Type B pancreatic cell (in vitro differentiated cells): ENCODE data around the gene PDE3A. TPM values are rescaled to one million over a fixed set of nuclear protein-coding genes. Genes with fewer than 3 reads are reported as not detected.

ENCODE experiments used
- DNase-seq: peaks from one replicate; pipeline ENCODE4 v3.0.0; 2021; ENCODE audit warnings: mixed read lengths; ENCODE audit not compliant: unreplicated experiment; ENCODE audit errors: extremely low spot score
- H3K27ac Mint-ChIP-seq: 2 replicates; pipeline ENCODE4 v1.8.0; 2021; ENCODE audit warnings: mild to moderate bottlenecking, mixed read lengths
- H3K27me3 Mint-ChIP-seq: 2 replicates; pipeline ENCODE4 v1.8.0; 2021; ENCODE audit warnings: mixed read lengths
- H3K36me3 Mint-ChIP-seq: 2 replicates; pipeline ENCODE4 v1.8.0; 2021; ENCODE audit warnings: mixed read lengths
- H3K4me1 Mint-ChIP-seq: one replicate; pipeline ENCODE4 v1.8.0; 2021; ENCODE audit warnings: mixed read lengths; ENCODE audit not compliant: unreplicated experiment
- H3K4me3 Mint-ChIP-seq: 2 replicates; pipeline ENCODE4 v1.8.0; 2021; ENCODE audit warnings: mild to moderate bottlenecking, mixed read lengths
- H3K9me3 Mint-ChIP-seq: 2 replicates; pipeline ENCODE4 v1.8.0; 2021; ENCODE audit warnings: mixed read lengths
- CTCF ChIP-seq: fragments of 200-600 bp; sonication (generic); conservative IDR thresholded peaks from 2 replicates; pipeline ENCODE4 v1.5.0; 2021; ENCODE audit warnings: antibody characterized with exemption, mild to moderate bottlenecking
- total RNA-seq: library from RNA; stranded (reverse); gene quantifications from 2 replicates; pipeline ENCODE4 v1.2.1, GENCODE V29; 2021; ENCODE audit warnings: low replicate concordance

Gene PDE3A
- total RNA-seq, 1 donor from 2014 or later, result 19.7 TPM

GRCh38 chr12:20507056-20507455 lies 138.7 kb downstream of the PDE3A start:
- TF ChIP-seq CTCF, result no peak
- Mint-ChIP-seq H3K9me3 (no peaks in the 10 kb centered on the region), H3K27me3 (no peaks in the 10 kb centered on the region), H3K4me3 (no peak overlapping the region), H3K36me3 (no peaks in the 10 kb centered on the region), H3K27ac (no peak overlapping the region), H3K4me1 (no peaks in the 10 kb centered on the region)
- no peak for DNase-seq

GRCh38 chr12:20507711-20508110 lies 139.4 kb downstream of the PDE3A start:
- Mint-ChIP-seq H3K9me3 (no peaks in the 10 kb centered on the region), H3K4me1 (no peaks in the 10 kb centered on the region), H3K27ac (no peak overlapping the region), H3K36me3 (no peaks in the 10 kb centered on the region), H3K27me3 (no peaks in the 10 kb centered on the region), H3K4me3 (no peak overlapping the region)
- TF ChIP-seq CTCF, result no peak
- DNase-seq, result no peak

- no peak for DNase-seq
- Mint-ChIP-seq H3K27me3 (no peaks in the 10 kb centered on the region), H3K4me3 (no peak overlapping the region), H3K36me3 (no peaks in the 10 kb centered on the region), H3K4me1 (no peaks in the 10 kb centered on the region), H3K9me3 (no peaks in the 10 kb centered on the region), H3K27ac (no peak overlapping the region)
- no peak for TF ChIP-seq CTCF
Measured at GRCh38 chr12:20508359-20508758, 140.0 kb downstream of the PDE3A start.

GRCh38 chr12:20508962-20509361 lies 140.6 kb downstream of the PDE3A start:
- Mint-ChIP-seq H3K27ac (no peak overlapping the region), H3K4me1 (no peaks in the 10 kb centered on the region), H3K4me3 (no peak overlapping the region), H3K27me3 (no peaks in the 10 kb centered on the region), H3K36me3 (no peaks in the 10 kb centered on the region), H3K9me3 (no peaks in the 10 kb centered on the region)
- TF ChIP-seq CTCF, result no peak
- no peak for DNase-seq

GRCh38 chr12:20510811-20511210 lies 142.5 kb downstream of the PDE3A start:
- no peak overlapping the region for H3K4me3 Mint-ChIP-seq
- no peak for DNase-seq
- TF ChIP-seq CTCF, result no peak
- no peak overlapping the region for H3K27ac Mint-ChIP-seq
- no peaks in the 10 kb centered on the region for H3K4me1 Mint-ChIP-seq
- no peaks in the 10 kb centered on the region for H3K27me3 Mint-ChIP-seq
- no peaks in the 10 kb centered on the region for H3K36me3 Mint-ChIP-seq
- H3K9me3 Mint-ChIP-seq, result no peaks in the 10 kb centered on the region

GRCh38 chr12:20513189-20513588 lies 144.9 kb downstream of the PDE3A start:
- Mint-ChIP-seq H3K27ac (no peak overlapping the region), H3K27me3 (no peaks in the 10 kb centered on the region), H3K9me3 (no peaks in the 10 kb centered on the region), H3K4me1 (no peaks in the 10 kb centered on the region), H3K4me3 (no peak overlapping the region), H3K36me3 (no peaks in the 10 kb centered on the region)
- no peak for DNase-seq
- no peak for TF ChIP-seq CTCF
